GM20431 (cell line): Measurements from ENCODE around the gene ODF4.
"Not testable (repeated sequence)": the region's sequence is repeated elsewhere in the genome, so short reads cannot be mapped to it uniquely, and the experiment has no call there.

Experiments
- in situ Hi-C: fragments of 300-500 bp; cut with MseI, MboI; formaldehyde crosslinking; loops from one replicate; pipeline ENCODE4 v1.15.0; 2020; ENCODE audit warnings: low sequenced_read_pairs; ENCODE audit not compliant: unreplicated experiment

Gene ODF4

DNA sequence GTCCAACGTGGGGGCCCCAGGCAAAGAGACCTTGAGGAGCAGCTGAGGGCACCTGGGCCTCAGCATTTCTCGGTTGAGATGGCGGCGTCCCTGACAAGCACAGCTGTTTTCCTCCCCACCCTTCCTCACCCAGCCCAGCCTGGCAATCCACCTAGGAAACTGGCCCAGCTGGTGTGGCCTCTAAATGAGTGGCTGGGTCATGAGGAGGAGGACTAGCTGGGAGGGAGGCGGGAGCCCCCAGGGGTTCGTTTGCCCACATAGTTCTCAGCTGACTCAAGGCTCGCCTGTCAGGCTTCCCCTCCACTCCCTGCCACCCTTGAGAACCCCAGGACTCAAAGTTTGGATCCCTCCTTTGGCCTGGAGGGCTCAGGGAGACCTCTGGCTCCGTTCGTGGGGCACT, 52.1 kb downstream of the ODF4 start:
- in situ Hi-C loops: no loop called here

DNA sequence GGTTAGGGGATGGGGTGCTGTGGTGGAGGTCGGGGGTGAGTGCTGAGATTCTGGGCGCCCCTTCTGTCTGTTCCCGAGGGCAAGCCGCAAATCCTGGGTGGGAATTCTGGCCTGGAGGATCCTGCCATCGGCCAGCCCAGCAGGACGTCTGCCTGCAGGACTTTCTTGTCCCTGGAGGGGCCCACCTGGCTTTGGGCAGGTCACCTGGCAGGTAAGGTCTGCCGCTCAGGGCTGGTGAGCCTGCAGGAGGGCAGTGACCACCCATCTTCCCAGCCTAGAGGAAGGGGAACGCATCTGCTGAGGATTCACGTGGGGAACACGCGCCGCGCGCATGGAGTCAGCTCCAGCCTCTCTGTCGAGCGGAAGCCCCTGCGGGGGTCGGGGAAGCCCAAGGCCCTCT, 52.6 kb downstream of the ODF4 start:
- in situ Hi-C loops: no loop called here

DNA sequence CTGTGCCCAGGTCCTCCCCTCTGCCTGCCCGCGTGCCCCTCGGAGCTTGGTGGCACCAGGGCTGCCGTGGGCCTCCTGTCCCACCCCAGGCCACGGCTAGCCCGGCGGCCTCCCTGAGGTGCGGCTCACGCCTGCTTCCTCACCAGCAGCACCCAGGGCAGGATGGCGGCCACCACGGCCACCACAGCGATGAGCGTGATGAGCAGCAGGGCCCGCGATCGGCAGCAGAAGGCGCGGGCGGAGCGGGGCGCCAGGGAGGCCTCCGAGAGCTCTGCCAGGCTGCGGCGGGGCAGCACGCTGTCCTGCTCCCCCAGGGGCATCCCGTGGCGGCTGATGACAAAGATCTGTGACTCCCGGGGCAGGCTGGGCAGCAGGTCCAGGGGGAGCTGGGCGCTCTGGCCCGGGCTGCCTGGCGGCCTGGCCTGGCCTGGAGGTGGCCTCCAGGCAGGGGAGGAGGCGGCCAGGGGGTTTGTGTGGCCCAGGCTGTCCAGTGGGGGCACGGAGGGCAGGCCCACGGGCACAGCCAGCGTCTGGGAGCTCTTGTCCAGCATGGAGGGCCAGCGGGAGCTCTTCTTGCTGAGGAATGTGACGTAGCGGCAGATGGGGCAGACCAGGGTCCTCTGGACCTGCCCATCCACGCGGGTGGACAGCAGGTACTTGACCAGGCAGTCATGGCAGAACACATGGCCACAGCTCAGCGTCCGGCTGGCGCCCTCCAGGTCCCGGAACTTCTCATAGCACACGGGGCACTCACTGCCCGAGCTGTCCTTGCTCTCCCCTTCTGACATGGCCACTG, 53.2 kb downstream of the ODF4 start:
- in situ Hi-C loops: no loop called here

DNA sequence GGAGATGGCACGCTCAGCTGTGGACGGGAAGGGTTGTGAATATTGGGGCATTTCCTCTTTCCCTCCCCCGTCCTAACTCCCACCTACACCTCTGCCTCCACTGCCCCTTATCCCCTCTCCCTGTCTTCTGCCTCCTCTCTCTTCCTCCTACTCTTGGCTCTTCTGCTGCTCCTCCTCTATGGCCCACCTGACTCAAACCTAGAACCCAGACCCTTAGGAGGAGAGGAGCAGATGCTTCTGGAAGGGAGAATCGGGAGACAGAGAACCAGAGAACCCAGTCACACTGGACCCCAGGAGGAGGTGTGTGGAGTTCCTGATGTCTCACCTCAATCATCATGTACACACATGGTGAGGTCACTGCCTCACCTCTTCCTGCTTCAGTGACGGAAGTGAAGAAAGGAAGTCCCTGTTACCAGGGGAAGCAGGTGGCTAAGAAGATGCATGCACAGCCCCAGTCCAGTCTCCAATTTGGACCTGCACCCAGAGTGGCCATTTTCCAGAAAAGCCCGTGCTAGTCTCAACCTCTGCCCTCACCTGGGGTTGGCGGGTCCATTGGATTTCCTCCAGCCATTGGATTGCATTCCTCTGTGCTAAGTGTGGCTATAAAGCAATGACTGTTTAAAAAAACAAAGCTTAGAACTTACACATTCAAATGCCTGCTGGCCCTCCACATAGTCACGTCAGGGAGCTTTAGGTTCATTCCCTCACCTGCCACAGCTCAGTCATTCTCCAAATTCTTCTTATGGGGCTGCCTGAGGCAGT, 54.0 kb downstream of the ODF4 start:
- in situ Hi-C loops: no loop called here

DNA sequence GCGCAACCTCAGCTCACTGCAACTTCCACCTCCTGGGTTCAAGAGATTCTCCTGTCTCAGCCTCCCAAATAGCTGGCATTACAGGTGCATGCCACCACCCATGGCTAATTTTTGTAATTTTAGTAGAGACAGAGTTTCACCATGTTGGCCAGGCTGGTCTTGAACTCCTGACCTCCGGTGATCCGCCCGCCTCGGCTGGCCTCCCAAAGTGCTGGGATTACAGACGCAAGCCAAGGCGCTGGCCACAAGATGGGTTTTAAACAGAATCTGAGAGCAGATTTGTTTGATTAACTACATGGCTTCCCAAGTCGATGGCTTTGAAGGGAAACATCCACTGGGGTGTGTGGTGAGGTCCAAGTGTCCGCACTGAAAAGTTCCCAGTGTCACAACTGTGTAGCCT, 54.9 kb downstream of the ODF4 start:
- in situ Hi-C loops: not testable (repeated sequence)
